ENCODE data around the gene PARD3. TPM values are rescaled to one million over a fixed set of nuclear protein-coding genes. Genes with fewer than 3 reads are reported as not detected.

Gene PARD3
- total RNA-seq, 4 donors from 2014 or later, result 42.6 to 63.6 (median 55.2) TPM

DNA sequence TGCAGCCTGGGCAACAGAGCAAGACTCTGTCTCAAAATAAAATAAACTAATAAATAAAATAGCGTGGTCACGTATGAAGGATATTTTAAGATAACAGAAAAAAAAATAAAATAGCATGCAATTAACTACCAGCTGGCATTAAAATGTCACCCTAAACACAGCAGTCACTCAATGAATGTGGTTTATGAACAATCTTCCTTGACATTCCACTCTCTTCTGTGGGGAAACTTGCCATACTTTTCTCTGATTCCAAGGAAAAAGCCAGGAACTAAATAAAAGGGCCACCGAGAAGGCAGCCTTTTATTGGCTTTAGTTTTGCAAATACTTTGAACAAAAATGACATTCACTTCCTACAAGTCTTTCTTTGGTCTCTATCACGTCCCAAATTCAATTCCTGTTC, 266.6 kb downstream of the PARD3 start:
- DNase-seq (ENCODE audit: low spot score in 2 of 2), result no peak
- no peak overlapping the region for H3K4me3 ChIP-seq
- no peaks in the 10 kb centered on the region for H3K9me3 ChIP-seq
- no peaks in the 10 kb centered on the region for H3K27me3 ChIP-seq
- H3K27ac ChIP-seq, result no peak overlapping the region
- H3K4me1 ChIP-seq, result peaks cover 0 to 28% (median 0%) of the 10 kb centered on the region in 4 donors
- WGBS, 2 donors, result 42 to 51% methylated on average over 4 of the region's 4 CpGs
- H3K36me3 ChIP-seq, result no peaks in the 10 kb centered on the region
- TF ChIP-seq EP300 (IDR thresholded peaks at IDR 0.05), result no peak
- TF ChIP-seq POLR2A (IDR thresholded peaks at IDR 0.05), result no peak
- TF ChIP-seq, protein P1, sequence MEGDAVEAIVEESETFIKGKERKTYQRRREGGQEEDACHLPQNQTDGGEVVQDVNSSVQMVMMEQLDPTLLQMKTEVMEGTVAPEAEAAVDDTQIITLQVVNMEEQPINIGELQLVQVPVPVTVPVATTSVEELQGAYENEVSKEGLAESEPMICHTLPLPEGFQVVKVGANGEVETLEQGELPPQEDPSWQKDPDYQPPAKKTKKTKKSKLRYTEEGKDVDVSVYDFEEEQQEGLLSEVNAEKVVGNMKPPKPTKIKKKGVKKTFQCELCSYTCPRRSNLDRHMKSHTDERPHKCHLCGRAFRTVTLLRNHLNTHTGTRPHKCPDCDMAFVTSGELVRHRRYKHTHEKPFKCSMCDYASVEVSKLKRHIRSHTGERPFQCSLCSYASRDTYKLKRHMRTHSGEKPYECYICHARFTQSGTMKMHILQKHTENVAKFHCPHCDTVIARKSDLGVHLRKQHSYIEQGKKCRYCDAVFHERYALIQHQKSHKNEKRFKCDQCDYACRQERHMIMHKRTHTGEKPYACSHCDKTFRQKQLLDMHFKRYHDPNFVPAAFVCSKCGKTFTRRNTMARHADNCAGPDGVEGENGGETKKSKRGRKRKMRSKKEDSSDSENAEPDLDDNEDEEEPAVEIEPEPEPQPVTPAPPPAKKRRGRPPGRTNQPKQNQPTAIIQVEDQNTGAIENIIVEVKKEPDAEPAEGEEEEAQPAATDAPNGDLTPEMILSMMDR (IDR thresholded peaks at IDR 0.05), result no peak

DNA sequence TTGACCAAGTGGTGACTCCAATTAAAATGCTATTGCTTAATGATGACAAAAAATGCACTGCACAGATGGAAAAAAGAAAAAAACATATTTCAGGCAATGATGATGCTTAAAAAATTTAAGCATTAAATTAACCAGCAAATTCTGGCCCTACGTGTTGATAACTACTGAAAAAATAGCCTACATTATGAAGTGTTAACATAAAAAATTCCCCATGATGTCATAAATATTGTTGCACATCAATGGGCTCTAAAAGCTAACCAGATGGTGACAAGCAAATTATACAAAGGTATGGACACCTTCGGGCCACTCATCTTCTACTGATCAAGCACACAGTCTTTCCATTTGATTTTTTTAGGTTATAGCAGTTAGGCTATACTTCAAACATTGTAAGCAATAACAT, 267.4 kb downstream of the PARD3 start:
- no peaks in the 10 kb centered on the region for H3K27me3 ChIP-seq
- H3K4me3 ChIP-seq, result no peak overlapping the region
- H3K9me3 ChIP-seq, result no peaks in the 10 kb centered on the region
- DNase-seq (ENCODE audit: low spot score in 2 of 2), result no peak
- TF ChIP-seq POLR2A (IDR thresholded peaks at IDR 0.05), result no peak
- no peak for TF ChIP-seq EP300 (IDR thresholded peaks at IDR 0.05)
- TF ChIP-seq, protein P1 (IDR thresholded peaks at IDR 0.05), result no peak
- H3K4me1 ChIP-seq, result peaks cover 0 to 28% (median 0%) of the 10 kb centered on the region in 4 donors
- H3K36me3 ChIP-seq, result no peaks in the 10 kb centered on the region
- WGBS, 2 donors, result 87 to 88% methylated on average over 2 of the region's 2 CpGs
- no peak overlapping the region for H3K27ac ChIP-seq

DNA sequence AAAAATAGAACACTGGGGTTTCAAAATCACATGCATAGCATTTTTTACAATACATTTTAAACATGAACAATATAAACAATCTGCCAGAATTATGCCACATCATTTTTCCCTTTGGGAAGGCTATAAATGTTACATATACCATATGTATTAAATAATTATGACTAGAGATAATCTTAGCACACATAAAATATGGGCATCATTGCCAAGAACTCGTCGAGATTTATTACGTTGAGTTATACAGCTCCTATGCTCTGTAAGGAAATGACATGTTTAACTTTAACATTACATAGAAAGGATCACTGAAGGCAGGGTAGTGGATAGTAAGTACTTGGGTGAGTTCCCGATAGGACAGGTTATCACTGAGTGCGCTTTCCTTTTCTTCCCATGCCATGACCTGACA, 267.8 kb downstream of the PARD3 start:
- Histone ChIP-seq H3K27me3 (no peaks in the 10 kb centered on the region), H3K36me3 (no peaks in the 10 kb centered on the region), H3K27ac (no peak overlapping the region), H3K4me1 (peaks cover 0 to 28% (median 0%) of the 10 kb centered on the region in 4 donors), H3K9me3 (no peaks in the 10 kb centered on the region), H3K4me3 (no peak overlapping the region)
- no peak for DNase-seq (ENCODE audit: low spot score in 2 of 2)
- TF ChIP-seq EP300 (IDR thresholded peaks at IDR 0.05) (no peak), POLR2A (IDR thresholded peaks at IDR 0.05) (no peak)
- TF ChIP-seq, protein P1 (IDR thresholded peaks at IDR 0.05), result no peak
- WGBS, 2 donors, result 74 to 81% methylated on average over 5 of the region's 5 CpGs

DNA sequence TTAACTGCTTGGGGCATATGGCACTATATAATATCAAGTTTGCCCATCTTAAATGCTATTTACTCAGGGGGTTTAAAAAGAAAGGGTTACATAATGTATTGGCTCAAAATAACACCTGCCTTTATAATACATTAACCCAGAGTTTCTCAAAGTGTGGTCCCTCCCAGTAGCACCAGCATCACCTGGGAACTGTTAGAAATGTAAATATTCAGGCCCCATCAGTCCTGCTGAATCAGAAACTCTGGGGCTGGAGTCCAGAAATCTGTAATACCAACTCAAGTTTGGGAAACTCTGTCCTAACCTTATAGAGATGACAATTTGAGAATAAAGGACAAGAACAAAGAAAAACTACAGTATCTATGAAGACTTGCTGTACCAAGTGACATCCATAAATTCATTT, 270.7 kb downstream of the PARD3 start:
- no peak for DNase-seq (ENCODE audit: low spot score in 2 of 2)
- Histone ChIP-seq H3K4me3 (no peak overlapping the region), H3K4me1 (peaks cover 0 to 15% (median 0%) of the 10 kb centered on the region in 4 donors), H3K27ac (no peak overlapping the region), H3K9me3 (no peaks in the 10 kb centered on the region), H3K27me3 (no peaks in the 10 kb centered on the region), H3K36me3 (no peaks in the 10 kb centered on the region)
- TF ChIP-seq EP300 (IDR thresholded peaks at IDR 0.05) (no peak), POLR2A (IDR thresholded peaks at IDR 0.05) (no peak)
- TF ChIP-seq, protein P1 (IDR thresholded peaks at IDR 0.05), result no peak

DNA sequence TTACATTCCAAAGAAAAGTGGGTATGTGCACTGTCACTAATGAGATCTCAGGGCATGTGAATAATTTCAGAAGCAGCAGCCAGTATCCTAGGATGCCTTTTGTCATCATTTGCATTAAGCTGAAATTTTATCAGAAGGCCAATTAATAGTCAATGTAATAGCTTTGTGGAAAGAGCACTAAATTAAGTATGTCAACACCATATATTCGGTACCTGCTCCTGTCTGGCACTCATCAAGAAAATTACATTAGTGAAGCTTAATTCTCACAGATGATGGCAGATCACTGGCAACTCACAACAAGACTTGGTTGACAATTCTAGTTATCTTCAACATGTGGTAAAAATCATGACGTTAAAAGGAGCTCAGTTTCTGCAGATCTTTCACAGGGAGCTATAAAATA, 271.4 kb downstream of the PARD3 start:
- no peaks in the 10 kb centered on the region for H3K9me3 ChIP-seq
- no peak overlapping the region for H3K4me3 ChIP-seq
- 78 to 79% methylated on average over 2 of the region's 2 CpGs for WGBS, 2 donors
- DNase-seq (ENCODE audit: low spot score in 2 of 2), result no peak
- H3K27ac ChIP-seq, result no peak overlapping the region
- H3K36me3 ChIP-seq, result no peaks in the 10 kb centered on the region
- TF ChIP-seq, protein P1 (IDR thresholded peaks at IDR 0.05), result no peak
- no peak for TF ChIP-seq POLR2A (IDR thresholded peaks at IDR 0.05)
- H3K4me1 ChIP-seq, result peaks cover 0 to 9% (median 0%) of the 10 kb centered on the region in 4 donors
- no peaks in the 10 kb centered on the region for H3K27me3 ChIP-seq
